ENCODE data around the gene RETNLB. TPM values are rescaled to one million over a fixed set of nuclear protein-coding genes. Genes with fewer than 3 reads are reported as not detected.

RETNLB gene
- total and polyA plus RNA-seq, 12 donors = not detected

DNA sequence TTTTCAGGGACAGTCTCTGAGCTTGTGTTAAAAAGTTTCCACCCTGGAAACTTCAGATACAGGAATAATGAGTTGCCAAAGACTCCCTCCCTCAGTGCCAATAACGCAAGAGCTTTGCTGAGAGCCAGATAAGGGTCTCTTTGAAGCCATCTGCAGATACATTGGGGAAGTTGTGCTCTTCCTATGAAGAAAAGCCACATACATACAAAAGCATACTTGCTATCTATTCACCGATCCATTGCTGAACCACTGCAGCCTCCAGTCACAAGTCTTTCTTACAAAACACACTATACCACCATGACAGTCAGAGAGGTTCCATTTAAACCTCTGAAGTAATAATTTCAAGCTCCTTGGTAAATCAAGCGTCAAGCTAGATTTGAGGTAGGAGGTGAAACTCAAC lies 10.0 kb upstream of the RETNLB start:
- no peaks in the 10 kb centered on the region for H3K36me3 ChIP-seq (replicated peaks in 1 of 2)
- TF ChIP-seq, protein P1, sequence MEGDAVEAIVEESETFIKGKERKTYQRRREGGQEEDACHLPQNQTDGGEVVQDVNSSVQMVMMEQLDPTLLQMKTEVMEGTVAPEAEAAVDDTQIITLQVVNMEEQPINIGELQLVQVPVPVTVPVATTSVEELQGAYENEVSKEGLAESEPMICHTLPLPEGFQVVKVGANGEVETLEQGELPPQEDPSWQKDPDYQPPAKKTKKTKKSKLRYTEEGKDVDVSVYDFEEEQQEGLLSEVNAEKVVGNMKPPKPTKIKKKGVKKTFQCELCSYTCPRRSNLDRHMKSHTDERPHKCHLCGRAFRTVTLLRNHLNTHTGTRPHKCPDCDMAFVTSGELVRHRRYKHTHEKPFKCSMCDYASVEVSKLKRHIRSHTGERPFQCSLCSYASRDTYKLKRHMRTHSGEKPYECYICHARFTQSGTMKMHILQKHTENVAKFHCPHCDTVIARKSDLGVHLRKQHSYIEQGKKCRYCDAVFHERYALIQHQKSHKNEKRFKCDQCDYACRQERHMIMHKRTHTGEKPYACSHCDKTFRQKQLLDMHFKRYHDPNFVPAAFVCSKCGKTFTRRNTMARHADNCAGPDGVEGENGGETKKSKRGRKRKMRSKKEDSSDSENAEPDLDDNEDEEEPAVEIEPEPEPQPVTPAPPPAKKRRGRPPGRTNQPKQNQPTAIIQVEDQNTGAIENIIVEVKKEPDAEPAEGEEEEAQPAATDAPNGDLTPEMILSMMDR (IDR thresholded peaks at IDR 0.05) = no peak
- no peak for TF ChIP-seq POLR2A (IDR thresholded peaks at IDR 0.05)
- no peaks in the 10 kb centered on the region for H3K27me3 ChIP-seq
- H3K27ac ChIP-seq = no peak overlapping the region
- no peaks in the 10 kb centered on the region for H3K9me3 ChIP-seq (replicated peaks in 1 of 3)
- 73 to 79% (median 76%) methylated on average over 3 of the region's 3 CpGs for WGBS, 4 donors
- no peaks in the 10 kb centered on the region for H3K4me1 ChIP-seq (replicated peaks in 1 of 2)
- no peak for DNase-seq
- intact Hi-C loops (cut with DNase I) = no loop called here
- H3K4me3 ChIP-seq = no peak overlapping the region

DNA sequence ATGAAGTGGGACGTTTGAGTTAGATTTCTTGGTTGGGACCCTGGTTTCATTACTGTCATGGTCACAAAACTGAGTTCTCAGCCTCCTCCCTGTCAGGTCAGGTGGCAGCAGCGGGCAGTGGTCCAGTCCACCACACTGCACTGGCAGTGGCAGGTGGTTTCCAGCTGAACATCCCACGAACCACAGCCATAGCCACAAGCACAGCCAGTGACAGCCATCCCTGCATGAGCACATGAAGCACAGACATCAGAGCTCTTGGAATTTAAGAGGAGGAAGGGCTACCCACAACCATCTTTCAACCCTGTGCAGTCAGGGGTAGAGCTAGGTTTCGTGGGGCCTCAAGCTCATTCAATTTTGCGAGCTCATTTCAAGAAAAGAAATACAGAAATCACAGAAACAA lies 1.5 kb downstream of the RETNLB start:
- intact Hi-C loops (cut with DNase I) = no loop called here
- TF ChIP-seq, protein P1 (IDR thresholded peaks at IDR 0.05) = no peak
- TF ChIP-seq POLR2A (IDR thresholded peaks at IDR 0.05) = no peak
- 44 to 70% (median 64%) methylated on average over 4 to 5 of the region's 5 CpGs for WGBS, 4 donors
- DNase-seq = no peak
- Histone ChIP-seq H3K9me3 (replicated peaks in 1 of 3) (no peaks in the 10 kb centered on the region), H3K4me1 (replicated peaks in 1 of 2) (no peaks in the 10 kb centered on the region), H3K27me3 (no peaks in the 10 kb centered on the region), H3K4me3 (no peak overlapping the region), H3K36me3 (replicated peaks in 1 of 2) (no peaks in the 10 kb centered on the region), H3K27ac (no peak overlapping the region)

DNA sequence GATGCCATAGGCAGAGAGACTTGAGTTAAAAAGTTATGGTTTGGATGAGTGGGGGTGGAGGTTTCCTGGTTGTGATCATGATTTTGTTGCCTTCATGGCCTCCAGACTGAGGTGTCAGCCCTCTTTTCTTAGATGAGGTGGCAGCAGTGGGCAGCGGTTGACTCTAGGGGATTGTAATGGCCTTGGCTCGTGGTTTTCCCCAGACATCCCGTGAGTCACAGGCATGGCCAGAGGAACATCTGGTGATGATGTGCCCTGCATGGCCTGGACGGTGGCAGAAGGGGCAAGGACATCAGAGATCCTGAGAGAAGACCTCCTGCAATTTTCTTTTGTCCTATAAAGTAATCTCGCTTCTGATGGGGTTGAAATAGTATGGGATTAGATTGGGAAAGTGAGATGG lies 12.4 kb downstream of the RETNLB start:
- TF ChIP-seq, protein P1 (IDR thresholded peaks at IDR 0.05) = no peak
- intact Hi-C loops (cut with DNase I) = no loop called here
- no peaks in the 10 kb centered on the region for H3K27me3 ChIP-seq
- H3K4me1 ChIP-seq (replicated peaks in 1 of 2) = no peaks in the 10 kb centered on the region
- H3K9me3 ChIP-seq (replicated peaks in 1 of 3) = no peaks in the 10 kb centered on the region
- whole genome bisulfite sequencing, 4 donors = 73 to 84% (median 80%) methylated on average over 2 to 5 of the region's 5 CpGs
- H3K27ac ChIP-seq = no peak overlapping the region
- H3K36me3 ChIP-seq (replicated peaks in 1 of 2) = no peaks in the 10 kb centered on the region
- DNase-seq = no peak
- H3K4me3 ChIP-seq = no peak overlapping the region

DNA sequence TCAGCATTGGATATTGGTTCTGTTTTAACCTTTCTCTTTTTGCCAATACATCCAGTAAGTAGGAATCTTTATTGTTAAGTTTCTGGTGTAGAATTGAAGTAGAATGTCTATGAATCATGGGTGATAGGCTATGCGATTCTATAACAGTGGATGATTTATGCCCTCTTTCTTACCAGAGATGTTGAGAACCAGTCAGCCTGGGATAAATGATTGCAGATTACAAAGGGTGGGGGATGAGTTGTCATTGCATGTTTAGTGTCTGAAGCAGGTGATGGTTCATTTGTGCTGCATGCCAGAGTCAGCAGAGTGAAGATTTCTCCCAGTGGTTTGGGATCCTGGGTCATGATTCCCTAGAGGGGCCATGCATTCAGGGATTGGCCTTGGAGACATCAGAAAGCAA lies 14.3 kb downstream of the RETNLB start:
- H3K4me3 ChIP-seq = no peak overlapping the region

More for the DNA sequence above, 14.3 kb downstream of the RETNLB start:
- no peaks in the 10 kb centered on the region for H3K27me3 ChIP-seq
- 51 to 79% (median 61%) methylated on average over 1 of the region's 1 CpG for WGBS, 4 donors
- no peaks in the 10 kb centered on the region for H3K4me1 ChIP-seq (replicated peaks in 1 of 2)
- no peaks in the 10 kb centered on the region for H3K9me3 ChIP-seq (replicated peaks in 1 of 3)
- no peak for DNase-seq
- no peaks in the 10 kb centered on the region for H3K36me3 ChIP-seq (replicated peaks in 1 of 2)
- TF ChIP-seq, protein P1 (IDR thresholded peaks at IDR 0.05) = no peak
- no peak for TF ChIP-seq POLR2A (IDR thresholded peaks at IDR 0.05)
- intact Hi-C loops (cut with DNase I) = no loop called here
- H3K27ac ChIP-seq = no peak overlapping the region

Data from adrenal gland (tissue), 12 donors.